Activated CD8-positive, alpha-beta T cell treated with anti-CD3 and anti-CD28 coated beads, Interleukin-2, amount 10 ng/mL, durations not matched to agents 7 days and 5 days (primary cell): ENCODE results near the gene FOSB. TPM values are rescaled to one million over a fixed set of nuclear protein-coding genes. Genes with fewer than 3 reads are reported as not detected.

Experiments used
- ATAC-seq: fragments of 150-1000 bp; cut with Tn5 transposase; one replicate; pipeline ENCODE4 v1.10.0; 2021; ENCODE audit warnings: moderate library complexity
- CTCF ChIA-PET: fragments of 350-600 bp; sonication (Branson Sonifier 250); formaldehyde crosslinking; loops from one replicate; lab custom pipeline; 2021; ENCODE audit warnings: antibody characterized with exemption; lab: Charles Lee
- POLR2A ChIA-PET: fragments of 350-600 bp; sonication (Branson Sonifier 250); formaldehyde crosslinking; loops from one replicate; lab custom pipeline; 2021; ENCODE audit warnings: antibody characterized with exemption; lab: Charles Lee
- DNase-seq: peaks from one replicate; pipeline ENCODE4 v3.0.0-alpha.2; 2020
- H3K27ac Mint-ChIP-seq: one replicate; pipeline ENCODE4 v1.8.0; 2021; ENCODE audit warnings: mild to moderate bottlenecking, mixed read lengths
- H3K27me3 Mint-ChIP-seq: one replicate; pipeline ENCODE4 v1.8.0; 2021; ENCODE audit warnings: low read depth, mixed read lengths
- H3K36me3 Mint-ChIP-seq: one replicate; pipeline ENCODE4 v1.8.0; 2021; ENCODE audit warnings: low read depth, mixed read lengths
- H3K4me1 Mint-ChIP-seq: one replicate; pipeline ENCODE4 v1.8.0; 2021; ENCODE audit warnings: low read depth, mixed read lengths
- H3K4me3 Mint-ChIP-seq: one replicate; pipeline ENCODE4 v1.8.0; 2021; ENCODE audit warnings: mild to moderate bottlenecking, mixed read lengths
- H3K9me3 Mint-ChIP-seq: one replicate; pipeline ENCODE4 v1.8.0; 2022; ENCODE audit warnings: mixed read lengths; ENCODE audit not compliant: insufficient read depth
- total RNA-seq, 2 experiments: library from RNA; stranded (reverse); gene quantifications; one replicate each; pipeline ENCODE4 v1.2.3, GENCODE V29; 2021

FOSB gene
- total RNA-seq, 2 experiments from 2014 or later: 154 to 172 TPM

DNA sequence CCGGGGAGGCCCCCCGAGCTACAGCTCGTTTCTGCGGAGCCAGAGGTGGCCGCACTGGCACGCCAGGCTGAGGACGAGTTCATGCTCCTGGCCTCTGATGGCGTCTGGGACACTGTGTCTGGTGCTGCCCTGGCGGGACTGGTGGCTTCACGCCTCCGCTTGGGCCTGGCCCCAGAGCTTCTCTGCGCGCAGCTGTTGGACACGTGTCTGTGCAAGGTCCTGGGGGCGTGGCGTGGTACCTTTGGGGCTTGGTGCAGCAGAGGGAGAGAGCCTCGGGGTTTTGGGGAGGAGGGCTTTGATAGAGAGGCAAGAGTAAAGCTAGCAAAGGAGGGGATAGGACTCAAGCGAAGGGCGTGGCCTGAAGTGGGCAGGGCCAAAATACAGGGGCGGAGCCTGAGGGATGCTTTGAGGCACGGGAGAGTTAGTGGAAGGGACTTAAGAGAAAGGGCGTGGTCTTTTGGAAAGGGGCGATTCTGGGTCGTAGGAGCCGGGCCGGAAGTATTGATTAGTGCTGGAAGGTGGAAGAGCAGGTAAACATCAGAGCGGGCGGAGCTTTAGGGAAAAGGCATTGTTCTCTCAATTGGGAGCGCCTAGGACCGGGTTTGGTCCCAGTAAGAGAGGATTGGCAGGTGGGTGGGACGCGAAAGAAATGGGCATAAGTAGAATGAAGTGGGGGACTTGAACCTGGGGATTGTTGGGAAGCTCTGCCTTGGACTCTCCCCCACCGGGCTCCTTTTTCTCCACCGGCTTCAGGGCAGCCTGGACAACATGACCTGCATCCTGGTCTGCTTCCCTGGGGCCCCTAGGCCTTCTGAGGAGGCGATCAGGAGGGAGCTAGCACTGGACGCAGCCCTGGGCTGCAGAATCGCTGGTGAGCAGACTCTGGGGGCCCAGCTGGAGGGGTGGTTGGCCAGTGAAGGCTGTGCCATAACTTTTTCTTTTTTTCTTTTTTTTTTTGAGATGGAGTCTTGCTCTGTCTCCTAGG, 31.7 kb downstream of the FOSB start:
- peak overlapping the region; percentile 57 for H3K4me3 Mint-ChIP-seq
- ChIA-PET CTCF (interaction anchor here (0.7 to 6.6 kb wide), 8 partner anchors 8 to 143 kb away, joined by 3 to 83 read pairs (median 9); partner anchors contain the start of gene VASP), POLR2A (no interaction called here)
- DNase-seq (peak; percentile 79), ATAC-seq (peak; percentile 25)
- peaks cover 33% of the 10 kb centered on the region for H3K4me1 Mint-ChIP-seq
- H3K36me3 Mint-ChIP-seq: peaks cover 9% of the 10 kb centered on the region
- H3K27me3 Mint-ChIP-seq: peaks cover 15% of the 10 kb centered on the region
- no peaks in the 10 kb centered on the region for H3K9me3 Mint-ChIP-seq
- H3K27ac Mint-ChIP-seq: peak overlapping the region; percentile 56

DNA sequence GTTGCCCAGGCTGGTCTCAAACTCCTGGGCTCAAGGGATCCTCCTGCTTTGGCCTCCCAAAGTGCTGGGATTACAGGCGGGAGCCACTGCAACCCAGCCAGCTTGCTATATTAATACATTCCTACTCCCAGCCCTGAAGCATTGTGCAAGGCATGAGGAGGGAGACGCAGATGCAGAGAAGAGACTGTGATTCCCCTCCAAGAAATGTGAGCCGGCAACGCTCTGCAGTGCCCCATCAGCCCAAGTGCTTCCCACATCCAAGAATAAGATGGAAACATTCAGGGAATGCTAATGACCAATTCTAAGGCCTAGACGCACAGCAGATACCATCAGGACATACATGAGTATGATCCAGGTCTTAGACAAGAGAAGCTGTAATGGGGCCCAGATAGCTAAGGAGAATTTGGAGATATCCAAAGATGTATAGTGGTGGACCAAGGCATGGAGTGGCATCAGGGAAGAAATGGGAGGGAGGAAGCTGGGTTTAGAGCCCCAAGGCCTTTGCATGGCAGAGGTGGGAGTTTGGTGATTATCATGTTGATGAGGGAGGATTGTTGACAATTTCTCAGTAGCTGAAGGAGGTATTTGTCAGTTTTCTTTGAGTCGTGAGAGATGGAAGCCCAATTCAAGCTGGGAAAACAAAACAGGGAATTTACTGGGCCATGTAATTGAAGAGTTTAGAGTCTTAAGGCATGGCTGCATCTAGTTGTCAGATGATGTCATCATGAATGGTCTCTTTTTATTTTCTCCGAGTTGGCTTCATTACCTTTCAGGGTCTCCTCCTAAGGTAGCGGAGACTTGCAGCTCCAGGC, 33.3 kb downstream of the FOSB start:
- CTCF ChIA-PET: interaction anchor here (0.8 kb wide), 1 partner anchor 62 kb away, joined by 3 read pairs; no protein-coding TSS in a partner anchor
- Mint-ChIP-seq H3K27ac (no peak overlapping the region), H3K4me1 (peaks cover 41% of the 10 kb centered on the region), H3K9me3 (no peaks in the 10 kb centered on the region), H3K36me3 (peaks cover 11% of the 10 kb centered on the region), H3K4me3 (no peak overlapping the region), H3K27me3 (peaks cover 5% of the 10 kb centered on the region)
- no peak for DNase-seq
- no peak for ATAC-seq
- POLR2A ChIA-PET: no interaction called here

DNA sequence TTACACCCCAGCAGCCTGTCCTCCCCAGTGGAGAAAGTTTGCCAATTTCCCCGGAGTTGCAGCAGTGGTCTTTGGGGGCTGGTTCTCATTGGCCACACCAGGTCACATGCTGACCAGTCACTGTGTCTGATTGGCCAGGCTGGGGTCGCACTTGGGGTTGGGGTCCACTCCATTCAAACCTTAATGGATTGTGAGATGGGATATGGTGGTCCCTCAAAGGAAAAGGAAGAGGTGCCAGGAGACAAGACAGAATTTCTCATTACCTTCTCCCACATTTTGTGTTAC, 33.9 kb downstream of the FOSB start:
- Mint-ChIP-seq H3K27ac (no peak overlapping the region), H3K27me3 (peaks cover 3% of the 10 kb centered on the region), H3K36me3 (peaks cover 11% of the 10 kb centered on the region), H3K4me3 (no peak overlapping the region), H3K9me3 (no peaks in the 10 kb centered on the region), H3K4me1 (peaks cover 43% of the 10 kb centered on the region)
- DNase-seq (no peak), ATAC-seq (no peak)
- ChIA-PET CTCF (interaction anchor here (0.8 kb wide), 1 partner anchor 62 kb away, joined by 3 read pairs; no protein-coding TSS in a partner anchor), POLR2A (no interaction called here)

DNA sequence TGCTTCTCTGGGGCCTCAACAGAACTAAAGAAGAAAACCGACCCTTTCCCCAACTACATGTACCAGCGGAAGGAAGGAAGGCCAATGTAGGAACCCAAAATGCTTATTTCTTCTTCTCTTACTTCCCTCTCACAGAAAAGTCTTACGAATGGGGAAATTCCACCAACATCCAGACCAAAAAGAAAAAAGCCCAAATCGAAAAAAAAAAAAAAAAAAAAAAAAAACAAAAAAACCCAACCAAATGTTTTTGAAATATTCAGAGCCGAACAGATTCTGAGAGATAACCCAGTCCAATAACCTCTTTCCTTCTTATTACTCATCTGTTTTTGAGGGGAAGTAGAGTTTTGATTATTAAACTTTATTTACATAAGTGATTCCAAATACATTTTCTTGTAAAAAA, 34.3 kb downstream of the FOSB start:
- Mint-ChIP-seq H3K36me3 (peaks cover 11% of the 10 kb centered on the region), H3K27me3 (peaks cover 3% of the 10 kb centered on the region), H3K9me3 (no peaks in the 10 kb centered on the region), H3K4me1 (peaks cover 41% of the 10 kb centered on the region), H3K27ac (no peak overlapping the region), H3K4me3 (no peak overlapping the region)
- DNase-seq (no peak), ATAC-seq (no peak)
- ChIA-PET CTCF (no interaction called here), POLR2A (no interaction called here)

DNA sequence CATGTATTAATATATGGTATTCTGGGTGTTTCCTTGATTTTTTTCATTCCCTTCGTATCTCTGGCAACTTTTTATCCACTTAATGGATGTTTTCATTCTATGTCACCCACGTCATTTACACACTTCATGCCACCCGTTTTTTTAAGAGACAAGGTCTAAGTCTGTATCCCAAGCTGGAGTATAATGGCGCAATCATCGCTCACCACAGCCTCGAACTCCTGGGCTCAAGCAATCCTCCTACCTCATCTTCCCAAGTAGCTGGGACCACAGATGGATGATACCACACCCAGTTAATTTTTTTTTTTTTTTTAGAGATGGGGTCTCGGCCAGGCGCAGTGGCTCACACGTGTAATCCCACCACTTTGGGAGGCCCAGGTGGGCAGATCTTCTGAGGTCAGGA, 36.1 kb downstream of the FOSB start:
- Mint-ChIP-seq H3K4me3 (no peak overlapping the region), H3K36me3 (peaks cover 14% of the 10 kb centered on the region), H3K4me1 (peaks cover 28% of the 10 kb centered on the region), H3K27me3 (peaks cover 3% of the 10 kb centered on the region), H3K27ac (no peak overlapping the region), H3K9me3 (no peaks in the 10 kb centered on the region)
- CTCF ChIA-PET: interaction anchor here (2.4 to 3.2 kb wide), 3 partner anchors 26 to 139 kb away, joined by 8 to 15 read pairs (median 13); no protein-coding TSS in a partner anchor
- POLR2A ChIA-PET: no interaction called here
- ATAC-seq: no peak
- no peak for DNase-seq

DNA sequence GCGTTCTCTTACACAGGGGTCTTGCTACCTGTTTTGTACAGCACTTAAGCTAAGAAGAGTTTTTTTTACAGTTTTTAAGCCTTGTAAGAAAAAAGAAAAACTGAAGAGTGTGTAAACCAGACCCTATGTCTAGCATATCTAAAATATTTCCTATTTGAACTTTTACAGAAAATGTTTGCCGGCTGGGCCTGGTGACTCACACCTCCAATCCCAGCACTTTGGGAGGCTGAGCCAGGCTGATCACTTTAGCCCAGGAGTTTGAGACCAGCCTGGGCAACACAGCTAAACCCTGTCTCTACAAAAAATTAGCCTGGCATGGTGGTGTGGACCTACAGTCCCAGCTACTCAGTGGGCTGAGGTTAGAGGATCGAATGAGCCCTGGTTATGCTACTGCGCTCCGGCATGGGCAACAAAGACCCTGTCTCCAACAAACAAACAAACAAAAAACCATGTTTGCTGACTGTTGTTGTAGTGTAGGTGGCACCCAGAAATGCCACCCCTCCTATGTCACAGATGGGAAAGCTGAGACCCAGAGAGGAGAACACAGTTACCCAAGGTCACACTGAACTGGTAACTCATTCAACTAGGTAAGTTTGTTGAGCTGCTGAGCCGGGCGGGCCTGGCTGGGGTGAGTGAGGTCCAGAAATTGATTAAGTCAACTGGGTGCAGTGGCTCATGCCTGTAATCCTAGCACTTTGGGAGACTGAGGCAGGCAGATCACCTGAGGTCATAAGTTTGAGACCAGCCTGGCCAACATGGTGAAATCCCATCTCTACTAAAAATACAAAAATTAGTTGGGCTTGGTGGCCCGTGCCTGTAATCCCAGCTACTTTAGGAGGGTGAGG, 37.6 kb downstream of the FOSB start:
- ChIA-PET POLR2A (no interaction called here), CTCF (interaction anchor here (0.7 to 3.2 kb wide), 8 partner anchors 10 to 137 kb away, joined by 3 to 15 read pairs (median 10); partner anchors contain the start of gene RTN2)
- Mint-ChIP-seq H3K9me3 (no peaks in the 10 kb centered on the region), H3K36me3 (peaks cover 22% of the 10 kb centered on the region), H3K27ac (peak overlapping the region; percentile 83), H3K4me3 (peak overlapping the region; percentile 88), H3K4me1 (peaks cover 31% of the 10 kb centered on the region), H3K27me3 (no peaks in the 10 kb centered on the region)
- ATAC-seq (no peak), DNase-seq (no peak)

DNA sequence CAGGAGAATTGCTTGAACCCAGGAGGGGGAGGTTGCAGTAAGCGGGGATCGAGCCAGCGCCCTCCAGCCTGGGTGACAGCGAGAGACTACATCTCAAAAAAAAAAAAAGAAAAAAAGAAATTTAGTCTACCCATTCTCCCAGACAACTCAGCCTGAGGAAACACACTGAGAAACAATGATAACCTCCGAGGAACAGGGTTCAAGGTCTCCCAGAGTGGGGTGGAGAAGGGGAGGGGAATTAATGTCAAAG, 38.1 kb downstream of the FOSB start:
- no peaks in the 10 kb centered on the region for H3K27me3 Mint-ChIP-seq
- ATAC-seq (no peak), DNase-seq (no peak)
- ChIA-PET POLR2A (no interaction called here), CTCF (interaction anchor here (1.8 to 3.2 kb wide), 6 partner anchors 10 to 137 kb away, joined by 8 to 15 read pairs (median 14); partner anchors contain the start of gene RTN2)
- H3K4me1 Mint-ChIP-seq: peaks cover 37% of the 10 kb centered on the region
- no peaks in the 10 kb centered on the region for H3K9me3 Mint-ChIP-seq
- H3K36me3 Mint-ChIP-seq: peaks cover 27% of the 10 kb centered on the region
- H3K4me3 Mint-ChIP-seq: peak overlapping the region; percentile 88
- H3K27ac Mint-ChIP-seq: peak overlapping the region; percentile 83

DNA sequence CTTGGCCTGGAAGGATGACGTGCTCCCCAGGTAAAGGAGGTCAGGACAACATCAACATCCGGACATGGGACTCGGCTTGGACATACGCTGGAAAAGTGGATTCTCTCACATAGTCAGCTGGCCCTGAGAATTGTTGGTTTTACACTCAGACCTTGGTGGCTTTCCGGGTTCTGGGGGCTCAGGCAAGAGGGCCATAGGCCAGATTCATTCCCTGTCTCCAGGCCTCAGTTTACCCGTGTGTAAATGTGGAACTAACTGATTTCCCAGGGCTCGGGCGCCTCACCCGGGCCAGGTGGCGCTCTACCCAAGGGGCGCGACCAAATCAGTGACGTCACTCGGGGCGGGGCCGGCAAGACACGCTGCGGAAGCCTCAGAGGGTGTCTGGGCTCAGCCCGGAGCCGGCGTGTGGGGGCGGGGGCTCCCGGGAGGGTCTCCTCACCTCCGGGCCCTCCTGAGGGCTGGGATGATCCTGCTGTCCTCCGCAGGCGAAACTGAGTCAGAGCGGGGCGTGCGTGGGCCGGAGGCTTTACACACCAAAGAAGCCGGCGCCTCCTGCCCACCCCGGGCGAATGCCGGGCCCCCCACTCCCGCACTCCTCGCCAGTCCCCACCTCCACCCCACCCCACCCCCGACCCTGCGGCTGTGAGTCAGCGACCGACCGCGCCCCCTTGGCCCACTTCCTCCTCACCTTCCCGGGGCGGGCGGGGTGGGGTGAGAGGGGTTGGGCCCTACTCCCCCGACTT, 38.6 kb downstream of the FOSB start:
- Mint-ChIP-seq H3K4me3 (peak overlapping the region; percentile 88), H3K27ac (peak overlapping the region; percentile 98), H3K36me3 (peaks cover 29% of the 10 kb centered on the region), H3K4me1 (peaks cover 42% of the 10 kb centered on the region), H3K9me3 (no peaks in the 10 kb centered on the region), H3K27me3 (no peaks in the 10 kb centered on the region)
- ChIA-PET POLR2A (no interaction called here), CTCF (interaction anchor here (1.8 to 3.2 kb wide), 6 partner anchors 11 to 136 kb away, joined by 8 to 15 read pairs (median 14); partner anchors contain the start of gene RTN2)
- peak; percentile 98 for DNase-seq
- ATAC-seq: peak; percentile 74

DNA sequence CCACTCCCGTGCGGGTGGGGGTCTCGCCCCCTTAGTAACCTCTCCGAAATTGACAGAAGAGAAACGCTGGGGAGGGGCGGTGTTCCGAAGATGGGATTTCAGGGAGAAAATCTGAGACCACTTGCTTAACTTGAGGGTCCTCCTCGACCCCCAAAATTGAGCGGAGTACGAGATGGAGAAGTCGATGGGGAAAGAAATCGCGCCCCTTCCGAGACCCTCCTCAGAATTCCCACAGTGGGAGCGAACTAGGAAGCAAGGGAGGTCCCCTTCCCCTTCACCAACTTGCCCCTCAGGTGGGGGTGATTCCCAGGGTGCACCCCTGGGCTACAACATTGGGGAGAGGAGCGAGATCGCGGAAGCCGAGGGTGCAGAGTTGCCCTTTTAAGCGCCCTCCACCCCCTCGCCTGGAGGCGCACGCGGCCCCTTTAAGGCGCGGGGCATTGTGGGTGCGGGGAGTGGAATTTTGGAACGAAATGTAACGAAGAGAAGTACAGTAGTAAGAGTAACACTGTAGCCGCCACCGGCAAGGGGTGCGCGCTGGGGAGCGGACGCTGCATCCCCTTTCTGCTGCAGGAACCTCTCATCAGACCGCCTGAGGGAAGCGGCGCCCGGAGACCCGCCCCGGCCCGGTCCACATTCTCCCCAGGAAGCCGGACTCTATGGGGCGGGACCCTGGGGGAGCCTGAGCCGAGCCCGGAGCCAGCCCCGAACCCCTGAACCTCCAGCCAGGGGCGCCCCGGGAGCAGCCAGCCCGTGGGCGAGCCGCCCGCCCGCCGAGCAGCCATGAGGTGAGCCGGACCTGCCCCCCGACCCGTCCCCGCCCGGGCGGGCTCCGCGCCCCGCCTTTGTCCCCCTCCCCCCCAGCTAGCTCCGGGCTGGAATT, 39.4 kb downstream of the FOSB start, which contains the start of gene VASP:
Gene VASP (plus strand): TSS at position 491 of the 883 bp plus-strand sequence. CDS start 293 bp downstream, at position 784.
- no peaks in the 10 kb centered on the region for H3K9me3 Mint-ChIP-seq

More for the DNA sequence above, 39.4 kb downstream of the FOSB start, which contains the start of gene VASP:
- ATAC-seq (peak; percentile 68), DNase-seq (peak; percentile 96)
- ChIA-PET POLR2A (no interaction called here), CTCF (interaction anchor here (1.1 to 1.6 kb wide), 4 partner anchors 8 to 210 kb away, joined by 3 to 6 read pairs (median 4); no protein-coding TSS in a partner anchor)
- H3K4me3 Mint-ChIP-seq: peak within 1 kb of the TSS; percentile 88
- no peaks in the 10 kb centered on the region for H3K27me3 Mint-ChIP-seq
- peak within 1 kb of the TSS; percentile 98 for H3K27ac Mint-ChIP-seq
- peaks cover 35% of the 10 kb centered on the region for H3K36me3 Mint-ChIP-seq
- peaks cover 50% of the 10 kb centered on the region for H3K4me1 Mint-ChIP-seq
